ENCODE results near the gene DDX19B. TPM values are rescaled to one million over a fixed set of nuclear protein-coding genes. Genes with fewer than 3 reads are reported as not detected.
A peak's percentile ranks its signal among the peaks of the same experiment; 100 is the strongest.

The DDX19B gene
- total and polyA plus RNA-seq, 9 of the 15 experiments (the other 6 are each of a cell fraction or from before 2014, with no cell fraction given), result 7.0 to 32.9 (median 19.3) TPM

DNA sequence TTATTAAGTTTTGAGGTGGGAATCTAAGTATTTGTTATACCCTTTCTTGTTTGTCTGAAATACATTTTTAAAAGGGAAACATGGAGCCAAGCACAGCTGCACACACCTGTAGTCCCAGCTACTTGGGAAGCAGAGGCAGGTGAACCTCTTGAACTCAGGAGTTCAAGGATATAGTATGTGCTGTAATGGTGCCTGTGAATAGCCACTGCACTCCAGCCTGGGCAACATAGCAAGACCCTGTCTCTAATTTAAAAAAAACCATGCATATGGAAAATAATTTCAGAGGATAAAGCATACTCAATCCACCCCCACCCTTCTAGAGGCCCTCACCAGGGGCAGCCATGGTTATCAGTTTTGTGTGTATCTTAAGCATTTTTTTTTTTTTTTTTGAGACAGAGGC, 3.4 kb upstream of the DDX19B start:
- Histone ChIP-seq H3K27ac (ENCODE audit: extremely low read depth, low read depth, low read length) (no peak overlapping the region), H2AFZ (ENCODE audit: low read depth, low read length) (no peak overlapping the region), H3K4me3 (no peak overlapping the region), H4K20me1 (replicated peaks; ENCODE audit: control insufficient read depth, insufficient read depth, low read length) (no peaks in the 10 kb centered on the region), H3K4me2 (ENCODE audit: insufficient read depth, low read length) (no peak overlapping the region), H3K4me1 (replicated peaks in 1 of 2; ENCODE audit: control insufficient read depth in 2 of 2, insufficient read depth in 2 of 2, low read length in 2 of 2) (peaks cover under 1 to 8% of the 10 kb centered on the region in 2 experiments; a peak in 3 of 5 replicates), H3K9me3 (replicated peaks; ENCODE audit: control insufficient read depth, insufficient read depth, low read depth, low read length) (peaks cover 4% of the 10 kb centered on the region; the same call in 1 of the 2 replicates), H3K9me1 (ENCODE audit: control insufficient read depth, insufficient read depth, low read length) (no peaks in the 10 kb centered on the region), H3K27me3 (ENCODE audit: control insufficient read depth in 2 of 2, insufficient read depth in 2 of 2, low read length in 2 of 2) (no peaks in the 10 kb centered on the region), H3K9ac (ENCODE audit: insufficient read depth in 1 of 2, low read depth in 2 of 2, low read length in 2 of 2) (no peak overlapping the region), H3K36me3 (ENCODE audit: control insufficient read depth, insufficient read depth, low read length) (no peaks in the 10 kb centered on the region), H3K79me2 (ENCODE audit: control insufficient read depth, insufficient read depth, low read length) (peaks cover 19% of the 10 kb centered on the region)
- CTCF ChIA-PET (ENCODE audit: low intra/inter-chr PET ratio), result no interaction called here
- POLR2A ChIA-PET, result interaction anchor here (0.6 to 1.0 kb wide), 2 partner anchors 8 to 12 kb away, joined by 3 read pairs; no protein-coding TSS in a partner anchor
- DNase-seq (ENCODE audit: extremely low read depth in 1 of 4, low spot score in 3 of 4) (no peak), FAIRE-seq (no peak), ATAC-seq (no peak)
- intact Hi-C loops (cut with micrococcal nuclease) (no loop called here), in situ Hi-C loops (cut with MboI) (no loop called here)
- BruUV-seq (replicated peaks), result no TSS peak
- peak; percentile 74 for TF ChIP-seq ZNF121 (CRISPR knock-in tag; conservative IDR thresholded peaks at IDR 0.05)
- no peak for TF ChIP-seq TSHZ1 (CRISPR knock-in tag; IDR thresholded peaks at IDR 0.05)

Measured in K562 (cell line).